Measurements from ENCODE around the gene SH2D4B.

The SH2D4B gene

GRCh38 chr10:80660736-80661135 is 123.0 kb downstream of the SH2D4B start:
- peaks cover 26% of the 10 kb centered on the region for H3K9me3 ChIP-seq (ENCODE audit: insufficient read depth, low read length)

GRCh38 chr10:80661526-80661925 is 123.8 kb downstream of the SH2D4B start:
- Histone ChIP-seq H3K4me1 (ENCODE audit: insufficient read depth, insufficient read length) (no peaks in the 10 kb centered on the region), H3K36me3 (ENCODE audit: insufficient read depth, insufficient read length, low read length) (no peaks in the 10 kb centered on the region), H3K27me3 (ENCODE audit: insufficient read depth, insufficient read length) (no peaks in the 10 kb centered on the region), H3K9me3 (ENCODE audit: insufficient read depth, low read length) (peaks cover 18% of the 10 kb centered on the region), H3K9ac (ENCODE audit: insufficient read length, low read depth) (no peak overlapping the region), H3K4me3 (ENCODE audit: insufficient read length, low read depth) (no peak overlapping the region)
- TF ChIP-seq YY1 (IDR thresholded peaks at IDR 0.05; ENCODE audit: insufficient read depth, insufficient read length): no peak
- no peak for DNase-seq (ENCODE audit: low read depth, low spot score)

More at GRCh38 chr10:80660736-80661135, 123.0 kb downstream of the SH2D4B start:
- no peak overlapping the region for H3K9ac ChIP-seq (ENCODE audit: insufficient read length, low read depth)
- no peaks in the 10 kb centered on the region for H3K27me3 ChIP-seq (ENCODE audit: insufficient read depth, insufficient read length)
- DNase-seq (ENCODE audit: low read depth, low spot score): no peak
- TF ChIP-seq YY1 (IDR thresholded peaks at IDR 0.05; ENCODE audit: insufficient read depth, insufficient read length) (no peak), SUZ12 (IDR thresholded peaks at IDR 0.05; ENCODE audit: extremely low read depth, insufficient read depth, insufficient read length) (no peak), ZNF274 (IDR thresholded peaks at IDR 0.05; ENCODE audit: low read depth, low read length) (no peak)
- H3K4me1 ChIP-seq (ENCODE audit: insufficient read depth, insufficient read length): no peaks in the 10 kb centered on the region
- no peak overlapping the region for H3K4me3 ChIP-seq (ENCODE audit: insufficient read length, low read depth)
- H3K36me3 ChIP-seq (ENCODE audit: insufficient read depth, insufficient read length, low read length): no peaks in the 10 kb centered on the region

- TF ChIP-seq ZNF274 (IDR thresholded peaks at IDR 0.05; ENCODE audit: low read depth, low read length) (no peak), SUZ12 (IDR thresholded peaks at IDR 0.05; ENCODE audit: extremely low read depth, insufficient read depth, insufficient read length) (no peak), YY1 (IDR thresholded peaks at IDR 0.05; ENCODE audit: insufficient read depth, insufficient read length) (no peak)
- H3K9ac ChIP-seq (ENCODE audit: insufficient read length, low read depth): peak overlapping the region; percentile 71
- peak overlapping the region; percentile 20 for H3K4me3 ChIP-seq (ENCODE audit: insufficient read length, low read depth)
- H3K9me3 ChIP-seq (ENCODE audit: insufficient read depth, low read length): 0 out of 2 replicates have a peak, but pooled peaks cover 7% of the 10 kb centered on the region
- no peaks in the 10 kb centered on the region for H3K27me3 ChIP-seq (ENCODE audit: insufficient read depth, insufficient read length)
- DNase-seq (ENCODE audit: low read depth, low spot score): peak; percentile 70
- H3K4me1 ChIP-seq (ENCODE audit: insufficient read depth, insufficient read length): no peaks in the 10 kb centered on the region
- H3K36me3 ChIP-seq (ENCODE audit: insufficient read depth, insufficient read length, low read length): no peaks in the 10 kb centered on the region
These were observed 124.9 kb downstream of the SH2D4B start for GRCh38 chr10:80662429-80663261.

- Histone ChIP-seq H3K4me1 (ENCODE audit: insufficient read depth, insufficient read length) (no peaks in the 10 kb centered on the region), H3K4me3 (ENCODE audit: insufficient read length, low read depth) (no peak overlapping the region), H3K9ac (ENCODE audit: insufficient read length, low read depth) (no peak overlapping the region), H3K27me3 (ENCODE audit: insufficient read depth, insufficient read length) (no peaks in the 10 kb centered on the region), H3K36me3 (ENCODE audit: insufficient read depth, insufficient read length, low read length) (no peaks in the 10 kb centered on the region), H3K9me3 (ENCODE audit: insufficient read depth, low read length) (no peaks in the 10 kb centered on the region)
- no peak for TF ChIP-seq YY1 (IDR thresholded peaks at IDR 0.05; ENCODE audit: insufficient read depth, insufficient read length)
- TF ChIP-seq ZNF274 (IDR thresholded peaks at IDR 0.05; ENCODE audit: low read depth, low read length): no peak
- no peak for TF ChIP-seq SUZ12 (IDR thresholded peaks at IDR 0.05; ENCODE audit: extremely low read depth, insufficient read depth, insufficient read length)
- DNase-seq (ENCODE audit: low read depth, low spot score): peak; percentile 60
These were observed 126.5 kb downstream of the SH2D4B start for GRCh38 chr10:80664071-80664680.

GRCh38 chr10:80669485-80669884 is 131.8 kb downstream of the SH2D4B start:
- DNase-seq (ENCODE audit: low read depth, low spot score): no peak
- Histone ChIP-seq H3K36me3 (ENCODE audit: insufficient read depth, insufficient read length, low read length) (no peaks in the 10 kb centered on the region), H3K27me3 (ENCODE audit: insufficient read depth, insufficient read length) (no peaks in the 10 kb centered on the region), H3K9me3 (ENCODE audit: insufficient read depth, low read length) (no peaks in the 10 kb centered on the region), H3K4me1 (ENCODE audit: insufficient read depth, insufficient read length) (no peaks in the 10 kb centered on the region), H3K4me3 (ENCODE audit: insufficient read length, low read depth) (no peak overlapping the region), H3K9ac (ENCODE audit: insufficient read length, low read depth) (no peak overlapping the region)
- TF ChIP-seq YY1 (IDR thresholded peaks at IDR 0.05; ENCODE audit: insufficient read depth, insufficient read length) (no peak), SUZ12 (IDR thresholded peaks at IDR 0.05; ENCODE audit: extremely low read depth, insufficient read depth, insufficient read length) (no peak), ZNF274 (IDR thresholded peaks at IDR 0.05; ENCODE audit: low read depth, low read length) (no peak)

- TF ChIP-seq YY1 (IDR thresholded peaks at IDR 0.05; ENCODE audit: insufficient read depth, insufficient read length) (no peak), ZNF274 (IDR thresholded peaks at IDR 0.05; ENCODE audit: low read depth, low read length) (no peak), SUZ12 (IDR thresholded peaks at IDR 0.05; ENCODE audit: extremely low read depth, insufficient read depth, insufficient read length) (no peak)
- H3K9me3 ChIP-seq (ENCODE audit: insufficient read depth, low read length): 0 out of 2 replicates have a peak, but pooled peaks cover under 1% of the 10 kb centered on the region
These were observed 133.1 kb downstream of the SH2D4B start for GRCh38 chr10:80670774-80671173.

GRCh38 chr10:80671847-80672246 is 134.1 kb downstream of the SH2D4B start:
- Histone ChIP-seq H3K36me3 (ENCODE audit: insufficient read depth, insufficient read length, low read length) (no peaks in the 10 kb centered on the region), H3K27me3 (ENCODE audit: insufficient read depth, insufficient read length) (no peaks in the 10 kb centered on the region), H3K4me1 (ENCODE audit: insufficient read depth, insufficient read length) (no peaks in the 10 kb centered on the region), H3K4me3 (ENCODE audit: insufficient read length, low read depth) (no peak overlapping the region), H3K9me3 (ENCODE audit: insufficient read depth, low read length) (0 out of 2 replicates have a peak, but pooled peaks cover 4% of the 10 kb centered on the region), H3K9ac (ENCODE audit: insufficient read length, low read depth) (no peak overlapping the region)
- no peak for DNase-seq (ENCODE audit: low read depth, low spot score)
- TF ChIP-seq YY1 (IDR thresholded peaks at IDR 0.05; ENCODE audit: insufficient read depth, insufficient read length): no peak
- no peak for TF ChIP-seq ZNF274 (IDR thresholded peaks at IDR 0.05; ENCODE audit: low read depth, low read length)
- no peak for TF ChIP-seq SUZ12 (IDR thresholded peaks at IDR 0.05; ENCODE audit: extremely low read depth, insufficient read depth, insufficient read length)

More at GRCh38 chr10:80670774-80671173, 133.1 kb downstream of the SH2D4B start:
- H3K4me3 ChIP-seq (ENCODE audit: insufficient read length, low read depth): no peak overlapping the region
- no peaks in the 10 kb centered on the region for H3K27me3 ChIP-seq (ENCODE audit: insufficient read depth, insufficient read length)
- DNase-seq (ENCODE audit: low read depth, low spot score): no peak
- no peaks in the 10 kb centered on the region for H3K36me3 ChIP-seq (ENCODE audit: insufficient read depth, insufficient read length, low read length)
- no peak overlapping the region for H3K9ac ChIP-seq (ENCODE audit: insufficient read length, low read depth)
- no peaks in the 10 kb centered on the region for H3K4me1 ChIP-seq (ENCODE audit: insufficient read depth, insufficient read length)
